A549 (cell line): ENCODE results near the gene MAP2K6. TPM values are rescaled to one million over a fixed set of nuclear protein-coding genes. Genes with fewer than 3 reads are reported as not detected.
A peak's percentile ranks its signal among the peaks of the same experiment; 100 is the strongest.

Experiments
- ATAC-seq, 2 experiments: fragments of 200-7000 bp in 1 of 2; fragments of >200 bp in 1 of 2; cut with Nextera tagmentation in 1 of 2; cut with Tn5 transposase in 1 of 2; 3 replicates each; pipeline versions ENCODE4 v1.8.0 to v1.9.1; 2018 to 2020; ENCODE audit warnings: mild to moderate bottlenecking in 1 of 2, moderate library complexity in 1 of 2
- CTCF ChIA-PET: fragments of 300-600 bp; sonication (Branson Sonifier 250); formaldehyde crosslinking; extraction: SDS; loops from one replicate; lab custom pipeline; 2021; ENCODE audit warnings: antibody characterized with exemption, inconsistent platforms; lab: Yijun Ruan, JAX
- POLR2A ChIA-PET: fragments of 350-600 bp; formaldehyde crosslinking; extraction: SDS; loops from one replicate; lab custom pipeline; 2021; ENCODE audit warnings: antibody characterized with exemption, inconsistent platforms; lab: Yijun Ruan, JAX
- DNase-seq, 2 experiments: peaks; one replicate each; pipeline versions ENCODE4 v3.0.0 to v3.0.0-alpha.2; 2011 to 2016; ENCODE audit warnings: low read depth in 1 of 2, low spot score in 1 of 2
- FAIRE-seq: peaks from 2 replicates; lab custom pipeline; 2011; peaks lifted over from hg19 to GRCh38; lab: Jason Lieb, UNC
- H3K27ac ChIP-seq, 2 experiments: fragments of >200 bp; sonication (Bioruptor Twin); formaldehyde crosslinking; 3 replicates each; pipeline ENCODE4 v1.5.1; 2016 to 2017
- H3K4me1 ChIP-seq: fragments of >200 bp; sonication (Bioruptor Twin); formaldehyde crosslinking; 3 replicates; pipeline ENCODE4 v1.6.1; 2016
- H3K4me2 ChIP-seq: fragments of >200 bp; sonication (Bioruptor Twin); formaldehyde crosslinking; 3 replicates; pipeline ENCODE4 v1.6.1; 2016
- H3K4me3 ChIP-seq: fragments of >200 bp; sonication (Bioruptor Twin); formaldehyde crosslinking; 3 replicates; pipeline ENCODE4 v1.5.1; 2016
- H3K9me3 ChIP-seq: fragments of >200 bp; sonication (Bioruptor Twin); formaldehyde crosslinking; 3 replicates; pipeline ENCODE4 v1.6.1; 2016
- CHD2 ChIP-seq: fragments of 150-350 bp; IDR thresholded peaks from 2 replicates; pipeline ENCODE4 v1.6.1; 2014; ENCODE audit warnings: low read length; ENCODE audit not compliant: partially characterized antibody
- CTCF ChIP-seq: fragments of >200 bp; sonication (Bioruptor Twin); formaldehyde crosslinking; IDR thresholded peaks from 3 replicates; pipeline ENCODE4 v1.5.1; 2016
- E2F6 ChIP-seq: IDR thresholded peaks from 2 replicates; pipeline ENCODE4 v1.6.1; 2012; ENCODE audit warnings: low read depth, borderline replicate concordance
- ELK1 ChIP-seq: fragments of 150-350 bp; IDR thresholded peaks from 2 replicates; pipeline ENCODE4 v1.6.1; 2014; ENCODE audit warnings: low read depth, mild to moderate bottlenecking, low read length
- FOXS1 ChIP-seq: fragments of 250-450 bp; sonication (Bioruptor Pico); IDR thresholded peaks from 2 replicates; pipeline ENCODE4 v1.5.0; 2020; ENCODE audit warnings: mild to moderate bottlenecking, moderate library complexity
- HES2 ChIP-seq: fragments of >200 bp; sonication (Bioruptor Twin); formaldehyde crosslinking; IDR thresholded peaks from 2 replicates; pipeline ENCODE4 v1.6.1; 2016
- HMGXB4 ChIP-seq: fragments of 250-450 bp; sonication (Bioruptor Pico); IDR thresholded peaks from 2 replicates; pipeline ENCODE4 v1.5.0; 2021; ENCODE audit warnings: mild to moderate bottlenecking, moderate library complexity, borderline replicate concordance
- HOXB13 ChIP-seq: fragments of 250-450 bp; sonication (Bioruptor Pico); IDR thresholded peaks from 2 replicates; pipeline ENCODE4 v1.5.0; 2020; ENCODE audit warnings: low read depth, mild to moderate bottlenecking, moderate library complexity
- JUN ChIP-seq, 2 experiments: fragments of >200 bp; sonication (Bioruptor Twin); formaldehyde crosslinking; IDR thresholded peaks; 2 replicates in 1 of 2; 3 replicates in 1 of 2; pipeline ENCODE4 v1.6.1; 2016 to 2017
- MAFK ChIP-seq: fragments of 450-650 bp; IDR thresholded peaks from 2 replicates; pipeline ENCODE4 v1.6.1; 2014; ENCODE audit not compliant: partially characterized antibody
- MAX ChIP-seq: IDR thresholded peaks from 2 replicates; pipeline ENCODE4 v1.6.1; 2012
- NPAS2 ChIP-seq: fragments of 250-450 bp; sonication (Bioruptor Pico); IDR thresholded peaks from 2 replicates; pipeline ENCODE4 v1.8.0; 2022; ENCODE audit warnings: mild to moderate bottlenecking, moderate library complexity, borderline replicate concordance
- REST ChIP-seq: fragments of 200-600 bp; sonication (generic); IDR thresholded peaks from 2 replicates; pipeline ENCODE4 v1.6.1; 2016; ENCODE audit warnings: antibody characterized with exemption, mild to moderate bottlenecking, moderate library complexity
- SMC3 ChIP-seq: fragments of >200 bp; sonication (Bioruptor Twin); formaldehyde crosslinking; IDR thresholded peaks from 3 replicates; pipeline ENCODE4 v1.6.1; 2018; ENCODE audit warnings: inconsistent platforms
- WGBS: methylation state at CpG from one replicate; pipeline ENCODE4 v1.1.6; 2017; ENCODE audit errors: missing lambda C conversion rate; 5-methylcytosine and 5-hydroxymethylcytosine counted together
- polyA plus RNA-seq, 4 experiments: library from polyadenylated mRNA; depleted of rRNA in 3 of 4; stranded (reverse); fragments of >200 nt; fragmentation: RNase III in 1 of 4; extraction: RNeasy Plus Mini Kit Qiagen cat#74134 plus additional on column Dnase treatment in 1 of 4; gene quantifications; 2 replicates in 3 of 4; 3 replicates in 1 of 4; pipeline ENCODE4 v1.2.3, GENCODE V29; 2011 to 2017

The MAP2K6 gene
- polyA plus RNA-seq, 2 of the 4 experiments (the other 2 are of a cell fraction) = 20.2 to 20.7 TPM

GRCh38 chr17:69555056-69555455 lies 140.6 kb downstream of the MAP2K6 start:
- 86% methylated on average over 2 of the region's 2 CpGs for WGBS
- Histone ChIP-seq H3K4me3 (no peak overlapping the region), H3K27ac (no peak overlapping the region), H3K9me3 (no peaks in the 10 kb centered on the region), H3K4me1 (peaks cover 9% of the 10 kb centered on the region; the same call in 1 of the 3 replicates), H3K4me2 (no peak overlapping the region)
- ATAC-seq = no peak
- TF ChIP-seq REST (no peak), HMGXB4 (CRISPR knock-in tag) (no peak), E2F6 (no peak), FOXS1 (CRISPR knock-in tag) (no peak), HOXB13 (CRISPR knock-in tag) (no peak)
- FAIRE-seq = no peak
- POLR2A ChIA-PET = no interaction called here
- CTCF ChIA-PET = interaction anchor here (1.2 to 6.0 kb wide), 3 partner anchors 11 to 29 kb away, joined by 3 to 22 read pairs (median 9); no protein-coding TSS in a partner anchor
- no peak for DNase-seq

GRCh38 chr17:69557339-69557738 lies 142.8 kb downstream of the MAP2K6 start:
- H3K27ac ChIP-seq = no peak overlapping the region
- DNase-seq (no peak), ATAC-seq (no peak), FAIRE-seq (no peak)
- H3K4me3 ChIP-seq = no peak overlapping the region
- no peaks in the 10 kb centered on the region; the same call in 2 of the 3 replicates for H3K4me1 ChIP-seq
- H3K4me2 ChIP-seq = no peak overlapping the region
- 31% methylated on average over 3 of the region's 3 CpGs for WGBS
- POLR2A ChIA-PET = no interaction called here
- CTCF ChIA-PET = interaction anchor here (0.6 to 1.2 kb wide), 6 partner anchors 12 to 1072 kb away, joined by 3 to 4 read pairs (median 3); no protein-coding TSS in a partner anchor
- H3K9me3 ChIP-seq = no peaks in the 10 kb centered on the region
- no peak for TF ChIP-seq SMC3
- TF ChIP-seq MAFK = peak; percentile 74
- no peak for TF ChIP-seq ELK1

- no peak overlapping the region for H3K4me3 ChIP-seq
- H3K4me2 ChIP-seq = no peak overlapping the region
- POLR2A ChIA-PET = no interaction called here
- CTCF ChIA-PET = interaction anchor here (0.7 to 1.0 kb wide), 2 partner anchors 8 to 28 kb away, joined by 3 read pairs; no protein-coding TSS in a partner anchor
- no peak overlapping the region for H3K27ac ChIP-seq
- no peak for ATAC-seq
- 79% methylated on average over 6 of the region's 6 CpGs for WGBS
- no peak for FAIRE-seq
- H3K4me1 ChIP-seq = no peaks in the 10 kb centered on the region; the same call in 2 of the 3 replicates
- H3K9me3 ChIP-seq = no peaks in the 10 kb centered on the region
- no peak for DNase-seq
- TF ChIP-seq HES2 (no peak), MAX (no peak), CTCF (no peak), E2F6 (no peak), NPAS2 (CRISPR knock-in tag) (no peak), CHD2 (no peak), REST (no peak), JUN (IDR thresholded peaks at IDR 0.05) (no peak), ELK1 (no peak)
These were observed 144.3 kb downstream of the MAP2K6 start for GRCh38 chr17:69558796-69559195.
